ENCODE data around the gene CASKIN1. TPM values are rescaled to one million over a fixed set of nuclear protein-coding genes. Genes with fewer than 3 reads are reported as not detected.

Gene CASKIN1
- total RNA-seq, 2 experiments from 2014 or later: 0.09 TPM; not detected in 1

GRCh38 chr16:2155977-2156848 lies 40.2 kb downstream of the CASKIN1 start:
- Mint-ChIP-seq H3K36me3 (peaks cover 30% of the 10 kb centered on the region), H3K4me3 (peak overlapping the region; percentile 96), H3K27me3 (no peaks in the 10 kb centered on the region), H3K9me3 (ENCODE audit: low read depth) (no peaks in the 10 kb centered on the region), H3K4me1 (peaks cover 37% of the 10 kb centered on the region), H3K27ac (peak overlapping the region; percentile 93)
- DNase-seq (peak; percentile 53), ATAC-seq (no peak)
- CTCF ChIA-PET: interaction anchor here (0.7 to 6.1 kb wide), 12 partner anchors 12 to 185 kb away, joined by 3 to 78 read pairs (median 5); partner anchors contain the start of genes ECI1, NTHL1, PKD1 and TBL3

GRCh38 chr16:2155091-2155950 lies 41.1 kb downstream of the CASKIN1 start, which contains the start of gene TRAF7:
Gene TRAF7, plus strand, starts transcription at chr16:2155782. Its CDS starts 8,139 bp downstream, at chr16:2163921.
- peak; percentile 91 for ATAC-seq
- Mint-ChIP-seq H3K4me1 (peaks cover 40% of the 10 kb centered on the region), H3K36me3 (peaks cover 33% of the 10 kb centered on the region), H3K4me3 (peak within 1 kb of the TSS; percentile 96), H3K27ac (peak within 1 kb of the TSS; percentile 93), H3K9me3 (ENCODE audit: low read depth) (no peaks in the 10 kb centered on the region), H3K27me3 (no peaks in the 10 kb centered on the region)
- CTCF ChIA-PET: interaction anchor here (0.7 to 6.1 kb wide), 18 partner anchors 9 to 191 kb away, joined by 3 to 78 read pairs (median 5); partner anchors contain the start of genes ECI1, NTHL1, PKD1 and RPS2
- peak; percentile 99 for DNase-seq

GRCh38 chr16:2154533-2155090 lies 41.8 kb downstream of the CASKIN1 start:
- DNase-seq (peak; percentile 58), ATAC-seq (no peak)
- H3K4me1 Mint-ChIP-seq: peaks cover 46% of the 10 kb centered on the region
- H3K27ac Mint-ChIP-seq: peak overlapping the region; percentile 64
- CTCF ChIA-PET: interaction anchor here (0.7 to 6.1 kb wide), 14 partner anchors 8 to 190 kb away, joined by 3 to 78 read pairs (median 5); partner anchors contain the start of genes ECI1, PKD1, RPS2 and TBL3
- peaks cover 33% of the 10 kb centered on the region for H3K36me3 Mint-ChIP-seq
- peak overlapping the region; percentile 96 for H3K4me3 Mint-ChIP-seq
- H3K9me3 Mint-ChIP-seq (ENCODE audit: low read depth): no peaks in the 10 kb centered on the region
- H3K27me3 Mint-ChIP-seq: peaks cover 4% of the 10 kb centered on the region

- no peaks in the 10 kb centered on the region for H3K9me3 Mint-ChIP-seq (ENCODE audit: low read depth)
- ATAC-seq (no peak), DNase-seq (no peak)
- H3K36me3 Mint-ChIP-seq: peaks cover 33% of the 10 kb centered on the region
- peak overlapping the region; percentile 64 for H3K27ac Mint-ChIP-seq
- peaks cover 50% of the 10 kb centered on the region for H3K4me1 Mint-ChIP-seq
- peak overlapping the region; percentile 96 for H3K4me3 Mint-ChIP-seq
- CTCF ChIA-PET: interaction anchor here (0.7 to 6.1 kb wide), 9 partner anchors 10 to 188 kb away, joined by 3 to 78 read pairs (median 6); partner anchors contain the start of genes NTHL1, PGP, PKD1 and RPS2
- peaks cover 4% of the 10 kb centered on the region for H3K27me3 Mint-ChIP-seq
These were observed 43.5 kb downstream of the CASKIN1 start for GRCh38 chr16:2152695-2153506.

- H3K9me3 Mint-ChIP-seq (ENCODE audit: low read depth): no peaks in the 10 kb centered on the region
- H3K4me3 Mint-ChIP-seq: no peak overlapping the region
- no peak for ATAC-seq
- peaks cover 7% of the 10 kb centered on the region for H3K27me3 Mint-ChIP-seq
- H3K36me3 Mint-ChIP-seq: peaks cover 33% of the 10 kb centered on the region
- CTCF ChIA-PET: interaction anchor here (2.0 to 6.1 kb wide), 3 partner anchors 13 to 147 kb away, joined by 9 to 78 read pairs (median 35); partner anchors contain the start of gene PKD1
- peak overlapping the region; percentile 22 for H3K27ac Mint-ChIP-seq
- no peak for DNase-seq
- peaks cover 39% of the 10 kb centered on the region for H3K4me1 Mint-ChIP-seq
These were observed 45.0 kb downstream of the CASKIN1 start for GRCh38 chr16:2151188-2152091.

- H3K4me1 Mint-ChIP-seq: peaks cover 36% of the 10 kb centered on the region
- ATAC-seq (no peak), DNase-seq (no peak)
- peaks cover 33% of the 10 kb centered on the region for H3K36me3 Mint-ChIP-seq
- H3K27ac Mint-ChIP-seq: no peak overlapping the region
- peaks cover 7% of the 10 kb centered on the region for H3K27me3 Mint-ChIP-seq
- CTCF ChIA-PET: interaction anchor here (0.5 to 5.9 kb wide), 4 partner anchors 10 to 174 kb away, joined by 3 to 35 read pairs (median 12); no protein-coding TSS in a partner anchor
- H3K9me3 Mint-ChIP-seq (ENCODE audit: low read depth): no peaks in the 10 kb centered on the region
- H3K4me3 Mint-ChIP-seq: no peak overlapping the region
These were observed 45.8 kb downstream of the CASKIN1 start for GRCh38 chr16:2150418-2151187.

GRCh38 chr16:2149630-2150417 lies 46.6 kb downstream of the CASKIN1 start:
- H3K27me3 Mint-ChIP-seq: peaks cover 7% of the 10 kb centered on the region
- CTCF ChIA-PET: interaction anchor here (0.9 to 5.9 kb wide), 5 partner anchors 10 to 146 kb away, joined by 3 to 35 read pairs (median 9); no protein-coding TSS in a partner anchor
- no peak for ATAC-seq
- H3K27ac Mint-ChIP-seq: no peak overlapping the region
- H3K4me1 Mint-ChIP-seq: peaks cover 36% of the 10 kb centered on the region
- peaks cover 27% of the 10 kb centered on the region for H3K36me3 Mint-ChIP-seq
- H3K9me3 Mint-ChIP-seq (ENCODE audit: low read depth): no peaks in the 10 kb centered on the region
- no peak for DNase-seq
- no peak overlapping the region for H3K4me3 Mint-ChIP-seq

GRCh38 chr16:2148714-2149629 lies 47.4 kb downstream of the CASKIN1 start:
- Mint-ChIP-seq H3K27me3 (peaks cover 7% of the 10 kb centered on the region), H3K4me3 (peak overlapping the region; percentile 18), H3K36me3 (peaks cover 19% of the 10 kb centered on the region), H3K4me1 (peaks cover 34% of the 10 kb centered on the region), H3K9me3 (ENCODE audit: low read depth) (no peaks in the 10 kb centered on the region), H3K27ac (no peak overlapping the region)
- DNase-seq: peak; percentile 56
- CTCF ChIA-PET: interaction anchor here (0.9 to 2.5 kb wide), 4 partner anchors 9 to 126 kb away, joined by 3 to 14 read pairs (median 4); no protein-coding TSS in a partner anchor
- peak; percentile 5 for ATAC-seq

GRCh38 chr16:2147981-2148671 lies 48.3 kb downstream of the CASKIN1 start, which contains the start of gene RAB26:
Gene RAB26, plus strand, starts transcription at chr16:2148625. Its CDS starts 159 bp downstream, at chr16:2148784.
- CTCF ChIA-PET: interaction anchor here (1.1 to 2.5 kb wide), 5 partner anchors 8 to 144 kb away, joined by 3 to 14 read pairs (median 7); no protein-coding TSS in a partner anchor
- H3K36me3 Mint-ChIP-seq: peaks cover 11% of the 10 kb centered on the region
- H3K27ac Mint-ChIP-seq: no peak within 1 kb of the TSS
- peaks cover 7% of the 10 kb centered on the region for H3K27me3 Mint-ChIP-seq
- H3K9me3 Mint-ChIP-seq (ENCODE audit: low read depth): no peaks in the 10 kb centered on the region
- peak; percentile 54 for ATAC-seq
- DNase-seq: peak; percentile 59
- peak within 1 kb of the TSS; percentile 18 for H3K4me3 Mint-ChIP-seq
- H3K4me1 Mint-ChIP-seq: peaks cover 26% of the 10 kb centered on the region
